SK-N-MC (cell line): ENCODE results near the gene CES5A.

Source experiments
- EZH2 ChIP-seq: fragments of 200-600 bp; sonication (generic); IDR thresholded peaks from one replicate; pipeline ENCODE4 v1.6.1; 2017; ENCODE audit warnings: antibody characterized with exemption
- FOXP2 ChIP-seq: optimal IDR thresholded peaks from 2 replicates; pipeline ENCODE3; 2011; ENCODE audit warnings: mild to moderate bottlenecking, moderate library complexity; ENCODE audit not compliant: insufficient read depth; ENCODE audit errors: extremely low read length, control extremely low read depth
- POLR2AphosphoS5 ChIP-seq: IDR thresholded peaks from 2 replicates; pipeline ENCODE4 v1.6.1; 2012; ENCODE audit warnings: mild to moderate bottlenecking, low read depth, low read length, borderline replicate concordance

DNA sequence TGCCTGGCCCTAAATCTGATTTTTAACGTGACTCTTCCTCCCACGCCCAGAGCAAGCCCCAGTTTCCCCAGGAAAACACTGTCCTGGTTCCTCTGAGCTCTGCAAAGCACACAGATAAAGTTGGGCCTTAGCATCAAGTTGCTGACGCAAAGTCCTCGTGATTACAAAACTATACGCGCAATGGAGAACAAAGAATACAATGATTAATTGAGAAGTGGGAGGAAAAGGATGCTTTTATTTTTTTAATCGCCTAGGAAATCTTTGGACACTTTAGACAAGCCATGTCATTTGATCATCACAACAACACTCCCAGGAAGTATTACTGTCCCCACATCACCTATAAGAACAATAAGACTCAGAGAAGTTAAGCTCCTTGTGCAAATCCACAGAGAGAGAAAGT lies 30.5 kb upstream of the CES5A start:
- TF ChIP-seq EZH2 (no peak), POLR2AphosphoS5 (no peak), FOXP2 (no peak)
